Measurements from ENCODE around the gene HNRNPL. TPM values are rescaled to one million over a fixed set of nuclear protein-coding genes. Genes with fewer than 3 reads are reported as not detected.

Gene HNRNPL
- total RNA-seq, 1 experiment from 2014 or later: 749 TPM

- ATAC-seq (no peak), DNase-seq (ENCODE audit: low read depth, low spot score) (no peak)
- no peaks in the 10 kb centered on the region for H3K9me3 ChIP-seq (ENCODE audit: control insufficient read depth, insufficient read depth, low read depth, low read length)
- TF ChIP-seq TCF7L2 (IDR thresholded peaks at IDR 0.05; ENCODE audit: low read depth, low read length): no peak
- TF ChIP-seq CTCF (IDR thresholded peaks at IDR 0.05): no peak
- TF ChIP-seq REST (IDR thresholded peaks at IDR 0.05; ENCODE audit: insufficient read depth in 1 of 2, low read depth in 2 of 2, low read length in 1 of 2): no peak
- TF ChIP-seq POLR2AphosphoS5 (IDR thresholded peaks at IDR 0.05; ENCODE audit: low read depth, low read length): no peak
- no peak for TF ChIP-seq SIN3A (IDR thresholded peaks at IDR 0.05; ENCODE audit: borderline replicate concordance, insufficient read depth, low read depth, low read length)
- in situ Hi-C loops (cut with HindIII; ENCODE audit: low pct_unique_long_range_greater_than_20kb, low sequenced_read_pairs) (loop anchor here (10.0 kb wide), 1 partner anchor 94 kb away; the partner anchor contains the start of genes MRPS12 and SARS2), intact Hi-C loops (cut with micrococcal nuclease; ENCODE audit: unreplicated experiment) (no loop called here)
- CTCF ChIA-PET: interaction anchor here (1.2 kb wide), 1 partner anchor 8 kb away, joined by 4 read pairs; the partner anchor contains the start of gene HNRNPL
- no peak overlapping the region for H3K4me3 ChIP-seq (ENCODE audit: low read depth in 2 of 2, low read length in 2 of 2)
- H3K36me3 ChIP-seq (ENCODE audit: control insufficient read depth, insufficient read depth, low read length): peaks cover 93% of the 10 kb centered on the region
- POLR2A ChIA-PET: interaction anchor here (0.6 to 2.4 kb wide), 5 partner anchors 8 to 453 kb away, joined by 4 to 24 read pairs (median 5); no protein-coding TSS in a partner anchor
- no peaks in the 10 kb centered on the region for H3K27me3 ChIP-seq (ENCODE audit: control insufficient read depth, insufficient read depth, low read length)
- H3K27ac ChIP-seq (ENCODE audit: low read length): peak overlapping the region; percentile 80
- H3K4me1 ChIP-seq (ENCODE audit: control insufficient read depth, insufficient read depth, low read length): peaks cover 87% of the 10 kb centered on the region
- BruUV-seq (replicated peaks): no TSS peak
Measured at GRCh38 chr19:38841180-38841766, 8.5 kb downstream of the HNRNPL start.

GRCh38 chr19:38840583-38840968, 9.2 kb downstream of the HNRNPL start:
- Histone ChIP-seq H3K27ac (ENCODE audit: low read length) (peak overlapping the region; percentile 80), H3K4me3 (ENCODE audit: low read depth in 2 of 2, low read length in 2 of 2) (no peak overlapping the region), H3K9me3 (ENCODE audit: control insufficient read depth, insufficient read depth, low read depth, low read length) (no peaks in the 10 kb centered on the region), H3K4me1 (ENCODE audit: control insufficient read depth, insufficient read depth, low read length) (peaks cover 87% of the 10 kb centered on the region), H3K36me3 (ENCODE audit: control insufficient read depth, insufficient read depth, low read length) (peaks cover 90% of the 10 kb centered on the region), H3K27me3 (ENCODE audit: control insufficient read depth, insufficient read depth, low read length) (no peaks in the 10 kb centered on the region)
- BruUV-seq (replicated peaks): no TSS peak
- intact Hi-C loops (cut with micrococcal nuclease; ENCODE audit: unreplicated experiment) (no loop called here), in situ Hi-C loops (cut with HindIII; ENCODE audit: low pct_unique_long_range_greater_than_20kb, low sequenced_read_pairs) (loop anchor here (10.0 kb wide), 1 partner anchor 94 kb away; the partner anchor contains the start of genes MRPS12 and SARS2)
- ChIA-PET CTCF (interaction anchor here (0.8 to 1.2 kb wide), 2 partner anchors 9 to 438 kb away, joined by 3 to 4 read pairs; partner anchors contain the start of genes FAM98C and HNRNPL), POLR2A (interaction anchor here (0.7 to 2.4 kb wide), 4 partner anchors 9 to 190 kb away, joined by 3 to 17 read pairs (median 4); no protein-coding TSS in a partner anchor)
- TF ChIP-seq POLR2AphosphoS5 (IDR thresholded peaks at IDR 0.05; ENCODE audit: low read depth, low read length) (no peak), TCF7L2 (IDR thresholded peaks at IDR 0.05; ENCODE audit: low read depth, low read length) (no peak), REST (IDR thresholded peaks at IDR 0.05; ENCODE audit: insufficient read depth in 1 of 2, low read depth in 2 of 2, low read length in 1 of 2) (no peak), SIN3A (IDR thresholded peaks at IDR 0.05; ENCODE audit: borderline replicate concordance, insufficient read depth, low read depth, low read length) (no peak), CTCF (IDR thresholded peaks at IDR 0.05) (no peak)
- DNase-seq (ENCODE audit: low read depth, low spot score): no peak
- ATAC-seq: 0 out of 2 replicates have a peak, but pooled peaks have one; percentile 3

All from Panc1 (cell line).